Activated CD8-positive, alpha-beta T cell treated with anti-CD3 and anti-CD28 coated beads for 36 hours (primary cell): ENCODE measurements around the gene DDX3X. TPM values are rescaled to one million over a fixed set of nuclear protein-coding genes. Genes with fewer than 3 reads are reported as not detected.

Experiments
- ATAC-seq: fragments of 200-7000 bp; cut with Tn5 transposase; one replicate; pipeline ENCODE4 v1.10.0; 2021; ENCODE audit warnings: mild to moderate bottlenecking, moderate library complexity
- CTCF ChIA-PET: fragments of 350-600 bp; sonication (Branson Sonifier 250); formaldehyde crosslinking; loops from one replicate; lab custom pipeline; 2021; ENCODE audit warnings: antibody characterized with exemption; lab: Charles Lee
- POLR2A ChIA-PET: fragments of 350-600 bp; sonication (Branson Sonifier 250); formaldehyde crosslinking; loops from one replicate; lab custom pipeline; 2021; ENCODE audit warnings: antibody characterized with exemption; lab: Charles Lee
- DNase-seq: peaks from one replicate; pipeline ENCODE4 v3.0.0-alpha.2; 2020
- H3K27ac Mint-ChIP-seq: one replicate; pipeline ENCODE4 v1.8.0; 2021; ENCODE audit warnings: mild to moderate bottlenecking, mixed read lengths
- H3K27me3 Mint-ChIP-seq: one replicate; pipeline ENCODE4 v1.8.0; 2021; ENCODE audit warnings: mixed read lengths
- H3K36me3 Mint-ChIP-seq: one replicate; pipeline ENCODE4 v1.8.0; 2021; ENCODE audit warnings: low read depth, mixed read lengths
- H3K4me1 Mint-ChIP-seq: one replicate; pipeline ENCODE4 v1.8.0; 2021; ENCODE audit warnings: low read depth, mixed read lengths
- H3K4me3 Mint-ChIP-seq: one replicate; pipeline ENCODE4 v1.8.0; 2021; ENCODE audit warnings: mild to moderate bottlenecking, moderate library complexity, mixed read lengths
- H3K9me3 Mint-ChIP-seq: one replicate; pipeline ENCODE4 v1.8.0; 2021; ENCODE audit warnings: mixed read lengths
- intact Hi-C: fragments of 100-400 bp; cut with micrococcal nuclease; formaldehyde crosslinking; loops from one replicate; pipeline ENCODE4 v1.10.0; 2022
- total RNA-seq, 2 experiments: library from RNA; stranded (reverse); gene quantifications; one replicate each; pipeline ENCODE4 v1.2.3, GENCODE V29; 2021
- TF ChIP-seq, protein P1 (sequence below): fragments of 200-600 bp; IDR thresholded peaks from one replicate; pipeline ENCODE4 v1.8.0; 2022; ENCODE audit warnings: antibody characterized with exemption, mild to moderate bottlenecking

DDX3X gene
- total RNA-seq, 2 experiments from 2014 or later: 172 to 181 TPM

DNA sequence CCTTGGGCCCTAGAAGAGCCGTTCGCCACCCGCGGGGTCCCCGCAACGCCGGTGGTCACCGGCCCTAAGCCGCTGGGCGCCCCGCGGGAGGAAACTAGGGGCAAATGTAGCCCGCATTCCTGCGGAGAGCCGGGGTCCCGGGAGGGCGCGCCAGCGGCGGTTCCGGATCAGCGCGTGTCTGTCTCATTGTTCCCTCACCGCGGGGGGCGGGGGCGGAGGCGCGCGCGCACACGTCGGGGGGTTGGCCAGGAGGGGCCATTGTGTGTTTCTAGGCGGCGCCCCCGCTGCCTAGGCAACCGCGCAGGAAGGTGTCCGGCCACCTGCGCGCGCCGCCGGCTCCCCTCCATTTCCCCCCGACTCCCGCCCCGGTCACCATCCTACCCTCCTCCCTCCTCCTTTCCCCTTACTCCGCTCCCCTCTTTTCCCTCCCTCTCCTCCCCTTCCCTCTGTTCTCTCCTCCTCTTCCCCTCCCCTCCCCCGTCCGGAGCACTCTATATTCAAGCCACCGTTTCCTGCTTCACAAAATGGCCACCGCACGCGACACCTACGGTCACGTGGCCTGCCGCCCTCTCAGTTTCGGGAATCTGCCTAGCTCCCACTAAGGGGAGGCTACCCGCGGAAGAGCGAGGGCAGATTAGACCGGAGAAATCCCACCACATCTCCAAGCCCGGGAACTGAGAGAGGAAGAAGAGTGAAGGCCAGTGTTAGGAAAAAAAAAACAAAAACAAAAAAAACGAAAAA is 789 bp upstream of the DDX3X start:
- H3K4me1 Mint-ChIP-seq: peaks cover 14% of the 10 kb centered on the region
- ChIA-PET CTCF (interaction anchor here (1.0 kb wide), 1 partner anchor 50 kb away, joined by 3 read pairs; no protein-coding TSS in a partner anchor), POLR2A (interaction anchor here (0.7 to 1.1 kb wide), 5 partner anchors 10 to 90 kb away, joined by 3 to 5 read pairs (median 3); no protein-coding TSS in a partner anchor)
- TF ChIP-seq, protein P1, sequence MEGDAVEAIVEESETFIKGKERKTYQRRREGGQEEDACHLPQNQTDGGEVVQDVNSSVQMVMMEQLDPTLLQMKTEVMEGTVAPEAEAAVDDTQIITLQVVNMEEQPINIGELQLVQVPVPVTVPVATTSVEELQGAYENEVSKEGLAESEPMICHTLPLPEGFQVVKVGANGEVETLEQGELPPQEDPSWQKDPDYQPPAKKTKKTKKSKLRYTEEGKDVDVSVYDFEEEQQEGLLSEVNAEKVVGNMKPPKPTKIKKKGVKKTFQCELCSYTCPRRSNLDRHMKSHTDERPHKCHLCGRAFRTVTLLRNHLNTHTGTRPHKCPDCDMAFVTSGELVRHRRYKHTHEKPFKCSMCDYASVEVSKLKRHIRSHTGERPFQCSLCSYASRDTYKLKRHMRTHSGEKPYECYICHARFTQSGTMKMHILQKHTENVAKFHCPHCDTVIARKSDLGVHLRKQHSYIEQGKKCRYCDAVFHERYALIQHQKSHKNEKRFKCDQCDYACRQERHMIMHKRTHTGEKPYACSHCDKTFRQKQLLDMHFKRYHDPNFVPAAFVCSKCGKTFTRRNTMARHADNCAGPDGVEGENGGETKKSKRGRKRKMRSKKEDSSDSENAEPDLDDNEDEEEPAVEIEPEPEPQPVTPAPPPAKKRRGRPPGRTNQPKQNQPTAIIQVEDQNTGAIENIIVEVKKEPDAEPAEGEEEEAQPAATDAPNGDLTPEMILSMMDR: no peak
- H3K4me3 Mint-ChIP-seq: peak overlapping the region; percentile 92
- no peaks in the 10 kb centered on the region for H3K27me3 Mint-ChIP-seq
- ATAC-seq (peak; percentile 59), DNase-seq (peak; percentile 90)
- peaks cover 35% of the 10 kb centered on the region for H3K36me3 Mint-ChIP-seq
- intact Hi-C loops: loop anchor here (10.0 kb wide), 2 partner anchors 58 to 112 kb away; partner anchors contain the start of gene NYX
- H3K27ac Mint-ChIP-seq: peak overlapping the region; percentile 100
- H3K9me3 Mint-ChIP-seq: no peaks in the 10 kb centered on the region

DNA sequence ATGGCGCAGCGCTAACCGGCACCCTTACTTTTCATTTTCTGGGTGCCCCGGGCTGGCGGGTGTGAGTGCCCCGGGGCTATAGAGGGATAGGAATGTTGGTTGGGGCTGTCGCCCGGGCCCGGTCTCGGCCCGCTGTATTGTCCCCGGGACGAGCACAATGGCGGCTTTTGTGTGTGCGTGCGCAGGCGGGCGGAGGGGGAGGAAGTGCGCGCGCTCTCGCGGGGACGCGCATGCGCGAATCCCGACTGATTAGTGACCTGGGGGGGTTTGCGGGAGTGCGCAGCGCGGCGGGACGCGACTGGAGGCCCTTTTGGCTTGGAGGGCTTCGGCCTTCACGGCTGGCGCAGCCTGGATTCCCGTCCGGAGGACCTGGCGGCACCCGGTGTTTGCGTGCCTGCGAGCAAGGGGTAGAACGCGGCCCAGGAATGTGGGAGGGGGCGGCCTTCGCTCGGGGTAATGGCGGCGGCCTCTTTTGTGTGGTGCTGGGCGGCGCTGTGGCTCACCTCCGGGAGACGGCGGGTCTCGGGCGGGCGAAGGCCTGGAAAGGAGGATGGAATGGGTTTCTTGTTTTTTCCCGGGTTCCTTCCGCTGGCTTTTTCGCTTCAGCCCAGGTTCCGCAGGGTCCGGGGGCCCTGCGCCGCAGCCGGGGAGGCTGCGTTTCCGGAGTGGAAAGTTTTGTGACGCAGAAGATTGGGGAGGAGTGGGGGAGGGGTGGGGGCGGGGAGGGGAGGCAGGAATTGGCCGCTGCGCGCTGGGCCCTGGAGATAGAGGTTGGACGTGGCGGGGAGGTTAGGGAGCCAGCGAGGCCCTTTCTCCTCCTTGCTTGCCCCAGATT is 618 bp downstream of the DDX3X start:
- intact Hi-C loops: loop anchor here (10.0 kb wide), 2 partner anchors 60 to 110 kb away; partner anchors contain the start of gene NYX
- DNase-seq (peak; percentile 82), ATAC-seq (peak; percentile 22)
- ChIA-PET CTCF (no interaction called here), POLR2A (interaction anchor here (0.9 kb wide), 1 partner anchor 69 kb away, joined by 3 read pairs; no protein-coding TSS in a partner anchor)
- peaks cover 48% of the 10 kb centered on the region for H3K36me3 Mint-ChIP-seq
- H3K27ac Mint-ChIP-seq: peak overlapping the region; percentile 100
- no peaks in the 10 kb centered on the region for H3K9me3 Mint-ChIP-seq
- H3K4me3 Mint-ChIP-seq: peak overlapping the region; percentile 92
- TF ChIP-seq, protein P1: no peak
- no peaks in the 10 kb centered on the region for H3K27me3 Mint-ChIP-seq
- H3K4me1 Mint-ChIP-seq: peaks cover 25% of the 10 kb centered on the region

DNA sequence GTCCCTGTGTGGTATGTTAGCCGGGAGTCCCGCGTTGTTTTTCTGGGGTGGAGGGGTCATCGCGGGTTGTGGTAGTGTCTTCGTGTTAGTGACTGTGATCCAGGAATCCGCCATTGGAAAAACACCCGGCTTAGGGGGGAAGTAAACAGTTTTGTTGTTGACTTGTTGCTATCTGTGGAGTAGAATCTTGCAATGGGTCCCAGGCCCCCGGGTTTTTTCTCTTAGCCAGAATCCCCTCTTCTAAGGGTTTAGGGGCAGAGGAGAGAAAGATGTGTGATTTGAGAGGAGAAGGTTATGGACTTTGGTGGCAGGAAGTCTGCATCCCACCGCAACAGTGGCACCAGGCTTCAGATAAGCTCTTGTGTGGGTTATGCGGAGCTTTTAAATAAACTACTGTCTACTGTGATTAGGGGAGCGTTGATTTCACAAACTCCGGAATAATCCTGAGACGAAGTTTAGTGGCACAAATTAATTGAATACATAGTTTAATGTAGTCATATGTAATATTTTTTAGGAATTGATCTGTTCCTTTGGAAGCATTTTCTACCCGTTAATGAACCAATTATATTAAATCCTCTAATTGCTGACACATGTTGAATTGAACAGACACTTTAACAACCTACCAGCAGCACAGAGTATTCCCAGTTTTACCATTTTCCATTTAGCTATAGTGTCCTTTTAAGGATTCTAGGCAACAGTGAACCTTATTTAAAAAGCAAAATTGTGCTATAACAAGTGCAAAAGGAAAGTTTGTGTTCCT is 1.4 kb downstream of the DDX3X start:
- DNase-seq (peak; percentile 33), ATAC-seq (no peak)
- Mint-ChIP-seq H3K4me1 (peaks cover 25% of the 10 kb centered on the region), H3K36me3 (peaks cover 55% of the 10 kb centered on the region), H3K9me3 (no peaks in the 10 kb centered on the region), H3K27ac (peak overlapping the region; percentile 100), H3K4me3 (peak overlapping the region; percentile 92), H3K27me3 (no peaks in the 10 kb centered on the region)
- TF ChIP-seq, protein P1: no peak
- CTCF ChIA-PET: no interaction called here
- POLR2A ChIA-PET: interaction anchor here (0.7 to 1.1 kb wide), 4 partner anchors 12 to 48 kb away, joined by 3 to 6 read pairs (median 4); no protein-coding TSS in a partner anchor
- intact Hi-C loops: loop anchor here (10.0 kb wide), 2 partner anchors 61 to 109 kb away; partner anchors contain the start of gene NYX

DNA sequence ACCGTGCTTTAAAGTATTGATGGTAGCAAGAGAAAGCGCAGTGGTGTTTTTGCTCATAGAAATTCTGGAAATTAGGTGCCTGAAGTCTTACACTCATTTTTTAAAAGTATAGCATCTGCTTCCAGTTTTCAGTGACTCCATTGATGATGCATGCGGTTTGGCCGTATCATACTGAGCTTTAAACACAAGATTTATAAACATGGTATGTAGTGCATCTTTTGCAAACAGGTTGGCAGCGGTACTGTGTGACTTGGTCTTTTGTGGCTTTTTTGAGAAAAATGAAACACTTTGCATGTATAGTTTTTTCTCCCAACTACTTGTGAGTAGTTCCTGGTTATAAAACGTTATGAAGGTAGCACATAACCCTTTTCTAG is 2.0 kb downstream of the DDX3X start:
- Mint-ChIP-seq H3K27ac (peak overlapping the region; percentile 100), H3K36me3 (peaks cover 58% of the 10 kb centered on the region), H3K4me3 (peak overlapping the region; percentile 92), H3K27me3 (no peaks in the 10 kb centered on the region), H3K4me1 (peaks cover 26% of the 10 kb centered on the region), H3K9me3 (no peaks in the 10 kb centered on the region)
- CTCF ChIA-PET: no interaction called here
- intact Hi-C loops: loop anchor here (10.0 kb wide), 2 partner anchors 61 to 109 kb away; partner anchors contain the start of gene NYX
- TF ChIP-seq, protein P1: no peak
- ATAC-seq: no peak
- POLR2A ChIA-PET: interaction anchor here (0.7 to 2.0 kb wide), 5 partner anchors 11 to 106 kb away, joined by 3 to 6 read pairs (median 4); no protein-coding TSS in a partner anchor
- peak; percentile 31 for DNase-seq
